Activated CD4-positive, alpha-beta T cell treated with anti-CD3 and anti-CD28 coated beads for 36 hours (primary cell): ENCODE measurements around the gene SERINC3. TPM values are rescaled to one million over a fixed set of nuclear protein-coding genes. Genes with fewer than 3 reads are reported as not detected.

Experiments used
- ATAC-seq: fragments of 200-7000 bp; cut with Tn5 transposase; one replicate; pipeline ENCODE4 v1.10.0; 2021; ENCODE audit warnings: mild to moderate bottlenecking, moderate library complexity
- CTCF ChIA-PET: fragments of 350-600 bp; sonication (Branson Sonifier 250); formaldehyde crosslinking; loops from one replicate; lab custom pipeline; 2021; ENCODE audit warnings: antibody characterized with exemption; lab: Charles Lee
- POLR2A ChIA-PET: fragments of 350-600 bp; sonication (Branson Sonifier 250); formaldehyde crosslinking; loops from one replicate; lab custom pipeline; 2021; ENCODE audit warnings: antibody characterized with exemption, inconsistent platforms; lab: Charles Lee
- DNase-seq: peaks from one replicate; pipeline ENCODE4 v3.0.0-alpha.2; 2020
- H3K27ac Mint-ChIP-seq: one replicate; pipeline ENCODE4 v1.8.0; 2021; ENCODE audit warnings: mixed read lengths
- H3K27me3 Mint-ChIP-seq: one replicate; pipeline ENCODE4 v1.8.0; 2021; ENCODE audit warnings: mixed read lengths
- H3K36me3 Mint-ChIP-seq: one replicate; pipeline ENCODE4 v1.8.0; 2021; ENCODE audit warnings: low read depth, mixed read lengths
- H3K4me1 Mint-ChIP-seq: one replicate; pipeline ENCODE4 v1.8.0; 2021; ENCODE audit warnings: mixed read lengths
- H3K4me3 Mint-ChIP-seq: one replicate; pipeline ENCODE4 v1.8.0; 2021; ENCODE audit warnings: mild to moderate bottlenecking, moderate library complexity, mixed read lengths
- H3K9me3 Mint-ChIP-seq: one replicate; pipeline ENCODE4 v1.8.0; 2021; ENCODE audit warnings: low read depth, mixed read lengths
- intact Hi-C, 2 experiments: fragments of 100-400 bp; cut with DNase I in 1 of 2; cut with micrococcal nuclease in 1 of 2; formaldehyde crosslinking; loops; one replicate each; pipeline versions ENCODE4 v1.14.2 to v1.15.1; 2022 to 2024; cut with DNase I, micrococcal nuclease
- total RNA-seq, 2 experiments: library from RNA; stranded (reverse); gene quantifications; one replicate each; pipeline ENCODE4 v1.2.3, GENCODE V29; 2021

Gene SERINC3
- total RNA-seq, 2 experiments from 2014 or later = 51.9 to 58.5 TPM

- no peaks in the 10 kb centered on the region for H3K36me3 Mint-ChIP-seq
- H3K4me3 Mint-ChIP-seq = no peak overlapping the region
- no peak for DNase-seq
- ChIA-PET POLR2A (no interaction called here), CTCF (interaction anchor here (1.2 kb wide), 2 partner anchors 10 to 12 kb away, joined by 3 to 4 read pairs; no protein-coding TSS in a partner anchor)
- intact Hi-C loops = no loop called here
- no peak for ATAC-seq
- H3K9me3 Mint-ChIP-seq = no peaks in the 10 kb centered on the region
- H3K27ac Mint-ChIP-seq = no peak overlapping the region
- no peaks in the 10 kb centered on the region for H3K4me1 Mint-ChIP-seq
- H3K27me3 Mint-ChIP-seq = peaks cover 1% of the 10 kb centered on the region
These were observed 71.5 kb downstream of the SERINC3 start for GRCh38 chr20:44450281-44450889.

- intact Hi-C loops = no loop called here
- Mint-ChIP-seq H3K27me3 (peaks cover 1% of the 10 kb centered on the region), H3K4me1 (no peaks in the 10 kb centered on the region), H3K36me3 (no peaks in the 10 kb centered on the region), H3K9me3 (no peaks in the 10 kb centered on the region), H3K4me3 (no peak overlapping the region), H3K27ac (no peak overlapping the region)
- no peak for ATAC-seq
- no peak for DNase-seq
- POLR2A ChIA-PET = no interaction called here
- CTCF ChIA-PET = interaction anchor here (1.2 kb wide), 2 partner anchors 10 to 12 kb away, joined by 3 to 4 read pairs; no protein-coding TSS in a partner anchor
These were observed 72.0 kb downstream of the SERINC3 start for GRCh38 chr20:44449864-44450263.

- ATAC-seq (no peak), DNase-seq (peak; percentile 49)
- intact Hi-C loops = no loop called here
- no peak overlapping the region for H3K4me3 Mint-ChIP-seq
- POLR2A ChIA-PET = no interaction called here
- no peaks in the 10 kb centered on the region for H3K36me3 Mint-ChIP-seq
- CTCF ChIA-PET = interaction anchor here (0.7 to 0.9 kb wide), 2 partner anchors 44 to 233 kb away, joined by 3 to 5 read pairs; no protein-coding TSS in a partner anchor
- H3K27ac Mint-ChIP-seq = no peak overlapping the region
- H3K27me3 Mint-ChIP-seq = peaks cover 1% of the 10 kb centered on the region
- H3K4me1 Mint-ChIP-seq = no peaks in the 10 kb centered on the region
- no peaks in the 10 kb centered on the region for H3K9me3 Mint-ChIP-seq
These were observed 72.9 kb downstream of the SERINC3 start for GRCh38 chr20:44448753-44449546.

- Mint-ChIP-seq H3K27ac (no peak overlapping the region), H3K4me3 (no peak overlapping the region), H3K36me3 (no peaks in the 10 kb centered on the region), H3K4me1 (no peaks in the 10 kb centered on the region), H3K9me3 (no peaks in the 10 kb centered on the region), H3K27me3 (peaks cover 1% of the 10 kb centered on the region)
- POLR2A ChIA-PET = no interaction called here
- DNase-seq = no peak
- CTCF ChIA-PET = interaction anchor here (0.9 kb wide), 1 partner anchor 43 kb away, joined by 3 read pairs; no protein-coding TSS in a partner anchor
- ATAC-seq = no peak
- intact Hi-C loops = no loop called here
These were observed 73.9 kb downstream of the SERINC3 start for GRCh38 chr20:44447827-44448419.

Other genes with a start within 250 kb of the SERINC3 start
- 1 to 10 TPM; 2.1 to 2.2 TPM for gene FITM2, start 210.9 kb downstream of the SERINC3 start, total RNA-seq
- gene R3HDML, start 185.0 kb downstream of the SERINC3 start, total RNA-seq = not detected
- gene HNF4A, start 166.4 kb downstream of the SERINC3 start, total RNA-seq = not detected
- gene TTPAL, start 46.2 kb downstream of the SERINC3 start, total RNA-seq = 10 to 100 TPM; 18.3 to 21.5 TPM
- 1 to 10 TPM; 4.5 to 4.6 TPM for gene PKIG, start 60.5 kb upstream of the SERINC3 start, total RNA-seq
- 10 to 100 TPM; 33.8 to 37.8 TPM for gene ADA, start 129.6 kb upstream of the SERINC3 start, total RNA-seq
- gene CCN5, start 193.3 kb upstream of the SERINC3 start, total RNA-seq = not detected
- gene KCNK15, start 223.8 kb upstream of the SERINC3 start, total RNA-seq = 1 to 10 TPM; 1.1 to 1.4 TPM